WERI-Rb-1 (cell line): Measurements from ENCODE around the gene PHLDA1.

ENCODE experiments used
- DNase-seq: peaks from one replicate; pipeline ENCODE4 v3.0.0-alpha.2; 2020
- H3K27ac ChIP-seq: fragments of 250-450 bp; sonication (Bioruptor Pico); 2 replicates; pipeline ENCODE4 v1.5.1; 2020; ENCODE audit warnings: mild to moderate bottlenecking, moderate library complexity
- H3K27me3 ChIP-seq: fragments of 250-450 bp; sonication (Bioruptor Pico); 2 replicates; pipeline ENCODE4 v1.5.1; 2021; ENCODE audit warnings: mild to moderate bottlenecking, low read depth, moderate library complexity; ENCODE audit not compliant: insufficient read depth, severe bottlenecking
- H3K36me3 ChIP-seq: fragments of 250-450 bp; sonication (Bioruptor Pico); 2 replicates; pipeline ENCODE4 v1.5.1; 2020; ENCODE audit warnings: mild to moderate bottlenecking, moderate library complexity
- H3K4me3 ChIP-seq: 2 replicates; pipeline ENCODE4 v1.5.1; 2011; ENCODE audit warnings: low read depth, mild to moderate bottlenecking, control low read depth, low read length
- H3K9me3 ChIP-seq: fragments of 250-450 bp; sonication (Bioruptor Pico); 2 replicates; pipeline ENCODE4 v1.5.1; 2021; ENCODE audit warnings: mild to moderate bottlenecking, moderate library complexity; ENCODE audit not compliant: severe bottlenecking
- CTCF ChIP-seq: IDR thresholded peaks from 2 replicates; pipeline ENCODE4 v1.5.1; 2011; ENCODE audit warnings: low read depth, mild to moderate bottlenecking, control low read depth, inconsistent platforms, low read length

The PHLDA1 gene

GRCh38 chr12:76064904-76065303, 33.3 kb upstream of the PHLDA1 start:
- Histone ChIP-seq H3K9me3 (no peaks in the 10 kb centered on the region), H3K36me3 (peaks cover 77% of the 10 kb centered on the region), H3K4me3 (no peak overlapping the region), H3K27me3 (no peaks in the 10 kb centered on the region), H3K27ac (no peak overlapping the region)
- no peak for TF ChIP-seq CTCF
- no peak for DNase-seq

- no peak for TF ChIP-seq CTCF
- DNase-seq = no peak
- H3K27ac ChIP-seq = no peak overlapping the region
- H3K27me3 ChIP-seq = no peaks in the 10 kb centered on the region
- peaks cover 76% of the 10 kb centered on the region for H3K36me3 ChIP-seq
- no peaks in the 10 kb centered on the region for H3K9me3 ChIP-seq
- H3K4me3 ChIP-seq = no peak overlapping the region
Observed at GRCh38 chr12:76060111-76060510, 28.5 kb upstream of the PHLDA1 start.

- Histone ChIP-seq H3K9me3 (no peaks in the 10 kb centered on the region), H3K36me3 (peaks cover 92% of the 10 kb centered on the region), H3K4me3 (no peak overlapping the region), H3K27ac (no peak overlapping the region), H3K27me3 (no peaks in the 10 kb centered on the region)
- TF ChIP-seq CTCF = no peak
- DNase-seq = no peak
Observed at GRCh38 chr12:76057326-76057725, 25.8 kb upstream of the PHLDA1 start.

- H3K36me3 ChIP-seq = peaks cover 83% of the 10 kb centered on the region
- H3K4me3 ChIP-seq = no peak overlapping the region
- H3K27ac ChIP-seq = no peak overlapping the region
Observed at GRCh38 chr12:76055393-76055792, 23.8 kb upstream of the PHLDA1 start.

GRCh38 chr12:76049575-76050251, 18.1 kb upstream of the PHLDA1 start:
- Histone ChIP-seq H3K27me3 (no peaks in the 10 kb centered on the region), H3K36me3 (peaks cover 55% of the 10 kb centered on the region), H3K27ac (no peak overlapping the region), H3K9me3 (no peaks in the 10 kb centered on the region), H3K4me3 (no peak overlapping the region)
- no peak for TF ChIP-seq CTCF
- DNase-seq = no peak

More at GRCh38 chr12:76055393-76055792, 23.8 kb upstream of the PHLDA1 start:
- no peak for DNase-seq
- H3K9me3 ChIP-seq = no peaks in the 10 kb centered on the region
- TF ChIP-seq CTCF = no peak
- no peaks in the 10 kb centered on the region for H3K27me3 ChIP-seq

GRCh38 chr12:76047742-76048141, 16.2 kb upstream of the PHLDA1 start:
- H3K27ac ChIP-seq = no peak overlapping the region
- H3K9me3 ChIP-seq = no peaks in the 10 kb centered on the region
- no peaks in the 10 kb centered on the region for H3K27me3 ChIP-seq
- TF ChIP-seq CTCF = no peak
- H3K4me3 ChIP-seq = no peak overlapping the region
- peaks cover 36% of the 10 kb centered on the region for H3K36me3 ChIP-seq
- no peak for DNase-seq
